Gastrocnemius medialis (tissue), 4 donors: ENCODE measurements around the gene EVL. TPM values are rescaled to one million over a fixed set of nuclear protein-coding genes. Genes with fewer than 3 reads are reported as not detected.

Experiments used
- ATAC-seq, 2 donors: fragments of 150-250 bp; one replicate each; pipeline ENCODE4 v1.9.1; 2016
- DNase-seq, 2 donors: peaks; one replicate each; pipeline ENCODE4 v3.0.0-alpha.2; 2019
- H3K27ac ChIP-seq, 4 donors: fragments of 200-600 bp; sonication (generic); 1 replicate in 1 of 4; 2 replicates in 3 of 4; pipeline ENCODE4 v1.5.1; 2016 to 2018; ENCODE audit warnings: mild to moderate bottlenecking in 2 of 4, moderate library complexity in 1 of 4
- H3K27me3 ChIP-seq, 3 donors: fragments of 200-600 bp; sonication (generic) in 2 of 3; 1 replicate in 1 of 3; 2 replicates in 2 of 3; pipeline versions ENCODE4 v1.5.1 to v1.6.0; 2016 to 2019; ENCODE audit warnings: mild to moderate bottlenecking in 1 of 3, moderate library complexity in 1 of 3
- H3K36me3 ChIP-seq, 2 donors: fragments of 200-600 bp; sonication (generic) in 1 of 2; one replicate each; pipeline ENCODE4 v1.5.1; 2017 to 2018
- H3K4me1 ChIP-seq, 2 donors: fragments of 200-600 bp; sonication (generic) in 1 of 2; one replicate each; pipeline ENCODE4 v1.5.1; 2016 to 2017; ENCODE audit warnings: mild to moderate bottlenecking in 2 of 2
- H3K4me3 ChIP-seq, 4 donors: fragments of 200-600 bp; sonication (generic) in 3 of 4; 1 replicate in 1 of 4; 2 replicates in 3 of 4; pipeline ENCODE4 v1.5.1; 2016 to 2019; ENCODE audit warnings: mild to moderate bottlenecking in 2 of 4
- H3K9me3 ChIP-seq, 3 donors: fragments of 200-600 bp; sonication (generic) in 2 of 3; 1 replicate in 1 of 3; 2 replicates in 2 of 3; pipeline ENCODE4 v1.5.1; 2016 to 2019
- CTCF ChIP-seq, 5 experiments: fragments of 450-650 bp in 3 of 5; fragments of 200-600 bp in 2 of 5; sonication (generic) in 2 of 5; IDR thresholded peaks in 4 of 5; conservative IDR thresholded peaks in 1 of 5; 1 replicate in 4 of 5; 2 replicates in 1 of 5; pipeline ENCODE4 v1.5.1; 2016 to 2019; ENCODE audit warnings: antibody characterized with exemption in 5 of 5, mild to moderate bottlenecking in 3 of 5, moderate library complexity in 3 of 5
- POLR2A ChIP-seq, 2 donors: fragments of 450-650 bp; IDR thresholded peaks; one replicate each; pipeline ENCODE4 v1.6.1; 2017; ENCODE audit warnings: antibody characterized with exemption in 2 of 2, mild to moderate bottlenecking in 2 of 2, moderate library complexity in 2 of 2
- in situ Hi-C, 4 donors: fragments of 200-750 bp; cut with MboI; loops; one replicate each; pipeline versions ENCODE4 v1.15.0 to v1.8.0; 2017; ENCODE audit warnings: low sequenced_read_pairs in 4 of 4
- intact Hi-C: fragments of 100-400 bp; cut with DNase I; formaldehyde crosslinking; loops from one replicate; pipeline ENCODE4 v1.15.1; 2023; ENCODE audit warnings: low total_unique reads
- total RNA-seq, 4 donors: library from RNA; depleted of rRNA; stranded (reverse); fragments of >200 nt; gene quantifications; one replicate each; pipeline versions ENCODE4 v1.1.0 to v1.2.3, GENCODE V29; 2016

Gene EVL
- total RNA-seq, 4 donors from 2014 or later, result 5.8 to 14.3 (median 9.5) TPM

DNA sequence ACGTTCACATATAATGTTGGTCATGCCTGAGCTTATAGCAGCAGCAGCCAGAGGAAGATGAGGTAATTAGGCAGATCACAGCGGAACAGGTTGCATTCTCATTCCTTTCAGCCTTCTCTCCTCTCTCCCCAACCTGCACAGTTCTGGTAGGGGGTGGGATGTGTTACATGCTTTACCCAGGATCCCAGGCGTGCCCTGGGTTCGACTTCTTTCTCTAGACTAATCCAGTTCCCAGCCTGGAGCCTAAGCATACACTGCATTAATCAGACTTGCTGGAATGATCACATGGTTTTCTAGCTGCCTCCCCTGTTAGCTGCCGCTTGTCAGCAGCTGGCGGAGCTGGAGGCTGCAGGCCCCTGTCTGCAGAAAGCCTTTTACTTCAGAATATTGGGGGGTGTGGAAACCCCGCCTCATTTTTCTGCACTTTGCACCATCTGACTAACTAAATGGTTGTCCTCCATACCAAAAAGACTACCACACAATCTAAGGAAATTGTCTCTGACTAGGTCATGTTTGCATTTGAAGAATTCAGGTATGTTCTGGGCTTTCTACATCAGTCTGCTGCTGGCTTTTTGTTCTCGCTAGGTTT, 46.0 kb upstream of the EVL start:
- no peaks in the 10 kb centered on the region for H3K9me3 ChIP-seq
- no peak overlapping the region for H3K27ac ChIP-seq
- in situ Hi-C loops, result no loop called here
- ATAC-seq (no peak), DNase-seq (no peak)
- no peaks in the 10 kb centered on the region for H3K27me3 ChIP-seq
- TF ChIP-seq POLR2A (IDR thresholded peaks at IDR 0.05), result no peak
- no peak for TF ChIP-seq CTCF (IDR thresholded peaks at IDR 0.05 in 4 of 5, conservative IDR thresholded peaks at IDR 0.05 in 1 of 5)
- H3K4me3 ChIP-seq, result no peak overlapping the region
- intact Hi-C loops, result no loop called here
- H3K4me1 ChIP-seq, result peaks cover 27 to 33% of the 10 kb centered on the region in 2 donors
- H3K36me3 ChIP-seq, result no peaks in the 10 kb centered on the region

DNA sequence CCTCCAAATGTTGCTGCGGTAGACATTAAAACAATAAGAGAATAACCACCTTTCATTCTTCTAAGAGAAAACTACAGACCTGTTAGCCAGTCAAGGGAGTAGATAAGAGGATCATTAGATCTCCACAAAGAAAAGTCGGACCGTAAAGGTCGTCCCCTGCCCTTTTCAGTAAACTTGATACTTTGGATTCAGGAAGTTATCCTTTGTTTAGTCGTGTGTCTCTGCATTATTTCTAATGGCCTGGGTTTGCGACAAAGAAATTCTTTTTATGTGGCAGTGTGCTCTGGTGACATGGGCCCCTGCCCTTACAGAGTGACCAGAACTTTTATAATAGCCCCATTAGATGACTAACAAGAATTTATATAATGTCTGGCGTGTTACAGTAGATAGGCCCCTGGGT, 44.6 kb upstream of the EVL start:
- intact Hi-C loops (no loop called here), in situ Hi-C loops (no loop called here)
- no peak for ATAC-seq
- no peaks in the 10 kb centered on the region for H3K27me3 ChIP-seq
- TF ChIP-seq POLR2A (IDR thresholded peaks at IDR 0.05) (no peak), CTCF (IDR thresholded peaks at IDR 0.05 in 4 of 5, conservative IDR thresholded peaks at IDR 0.05 in 1 of 5) (no peak)
- H3K4me1 ChIP-seq, result peaks cover 30 to 37% of the 10 kb centered on the region in 2 donors
- no peak overlapping the region for H3K4me3 ChIP-seq
- no peaks in the 10 kb centered on the region for H3K36me3 ChIP-seq
- DNase-seq, result no peak
- no peak overlapping the region for H3K27ac ChIP-seq
- no peaks in the 10 kb centered on the region for H3K9me3 ChIP-seq

DNA sequence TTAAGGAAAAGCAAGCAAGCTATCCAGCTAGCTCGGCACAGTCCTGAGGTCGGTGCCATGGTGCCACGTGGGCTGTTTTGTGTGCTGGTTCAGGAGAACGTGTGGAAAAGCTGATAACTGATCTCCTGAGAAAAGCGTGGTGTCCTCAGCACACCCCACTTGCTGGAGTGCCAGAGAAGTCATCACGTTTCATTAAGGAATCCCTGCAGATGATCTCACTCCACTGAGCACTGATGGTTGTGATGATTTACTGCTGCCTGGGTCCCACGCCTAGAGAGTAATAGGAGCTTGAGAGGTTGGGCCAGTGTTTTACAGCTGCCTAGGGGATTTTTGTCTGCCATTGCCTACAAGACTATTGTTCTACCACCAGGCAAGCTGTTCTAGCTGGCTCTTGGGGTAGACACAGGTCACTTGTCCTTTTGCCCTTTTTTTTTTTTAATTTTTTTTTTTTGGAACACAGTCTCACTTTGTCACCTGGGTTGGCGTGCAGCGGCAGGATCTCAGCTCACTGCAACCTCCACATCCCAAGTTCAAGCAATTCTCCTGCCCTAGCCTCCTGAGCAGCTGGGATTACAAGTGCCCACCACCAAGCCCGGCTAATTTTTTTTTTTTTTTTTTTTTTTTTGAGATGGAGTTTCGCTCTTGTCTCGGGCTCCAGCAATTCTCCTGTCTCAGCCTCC, 42.3 kb upstream of the EVL start:
- in situ Hi-C loops, result no loop called here
- peak overlapping the region in 3 of 4 donors; percentile 34 to 48 (median 35) for H3K27ac ChIP-seq
- intact Hi-C loops, result loop anchor here (1.0 kb wide), 1 partner anchor 11 kb away; no protein-coding TSS in a partner anchor

GRCh38 chr14:100025111-100025510, 40.1 kb upstream of the EVL start:
- Histone ChIP-seq H3K9me3 (no peaks in the 10 kb centered on the region), H3K4me1 (peaks cover 28 to 39% of the 10 kb centered on the region in 2 donors), H3K36me3 (no peaks in the 10 kb centered on the region), H3K27ac (no peak overlapping the region), H3K27me3 (no peaks in the 10 kb centered on the region), H3K4me3 (no peak overlapping the region)
- intact Hi-C loops (loop anchor here (1.0 kb wide), 1 partner anchor 43 kb away; no protein-coding TSS in a partner anchor), in situ Hi-C loops (no loop called here)
- DNase-seq (peak; percentile 10 to 21), ATAC-seq (no peak)
- TF ChIP-seq POLR2A (IDR thresholded peaks at IDR 0.05), result no peak
- peak in 1 of 5 experiments; percentile 9 for TF ChIP-seq CTCF (IDR thresholded peaks at IDR 0.05 in 4 of 5, conservative IDR thresholded peaks at IDR 0.05 in 1 of 5)

More for the DNA sequence above, 42.3 kb upstream of the EVL start:
- H3K4me1 ChIP-seq, result peaks cover 30 to 37% of the 10 kb centered on the region in 2 donors
- DNase-seq (peak; percentile 76 to 87), ATAC-seq (peak; percentile 98 to 99)
- no peaks in the 10 kb centered on the region for H3K9me3 ChIP-seq
- H3K4me3 ChIP-seq, result no peak overlapping the region
- TF ChIP-seq CTCF (IDR thresholded peaks at IDR 0.05 in 4 of 5, conservative IDR thresholded peaks at IDR 0.05 in 1 of 5) (peak in 1 of 5 experiments; percentile 14), POLR2A (IDR thresholded peaks at IDR 0.05) (no peak)
- H3K36me3 ChIP-seq, result no peaks in the 10 kb centered on the region
- no peaks in the 10 kb centered on the region for H3K27me3 ChIP-seq
